GM23248 (cell line): ENCODE data around the gene ZNF665.
"Not testable (repeated sequence)": the region's sequence is repeated elsewhere in the genome, so short reads cannot be mapped to it uniquely, and the experiment has no call there.

Experiments
- EZH2 ChIP-seq: fragments of 200-600 bp; sonication (generic); IDR thresholded peaks from 2 replicates; pipeline ENCODE4 v1.6.1; 2018; ENCODE audit warnings: antibody characterized with exemption, mild to moderate bottlenecking; ENCODE audit not compliant: insufficient read depth, poor library complexity, severe bottlenecking
- EZH2phosphoT487 ChIP-seq: fragments of 200-600 bp; sonication (generic); IDR thresholded peaks from 2 replicates; pipeline ENCODE4 v1.6.1; 2018; ENCODE audit warnings: antibody characterized with exemption, moderate library complexity, mild to moderate bottlenecking, low read depth; ENCODE audit not compliant: insufficient read depth

DNA sequence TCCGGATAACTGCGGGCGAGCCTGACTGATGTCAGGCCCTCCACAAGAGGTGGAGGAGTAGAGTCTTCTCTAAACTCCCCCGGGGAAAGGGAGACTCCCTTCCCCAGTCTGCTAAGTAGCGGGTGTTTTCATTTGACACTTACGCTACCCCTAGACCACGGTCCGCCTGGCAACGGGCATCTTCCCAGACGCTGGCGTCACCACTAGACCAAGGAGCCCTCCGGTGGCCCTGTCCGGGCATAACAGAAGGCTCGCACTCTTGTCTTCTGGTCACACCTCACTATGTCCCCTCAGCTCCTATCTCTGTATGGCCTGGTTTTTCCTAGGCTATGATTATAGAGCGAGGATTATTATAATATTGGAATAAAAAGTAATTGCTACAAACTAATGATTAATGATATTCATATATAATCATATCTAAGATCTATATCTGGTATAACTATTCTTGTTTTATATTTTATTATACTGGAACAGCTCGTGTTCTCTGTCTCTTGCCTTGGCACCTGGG lies 3.4 kb downstream of the ZNF665 start:
- not testable (repeated sequence) for TF ChIP-seq EZH2, EZH2phosphoT487
